OCI-LY7 (cell line): ENCODE measurements around the gene MOV10. TPM values are rescaled to one million over a fixed set of nuclear protein-coding genes. Genes with fewer than 3 reads are reported as not detected.

Experiments used
- Bru-seq: library from RNA; stranded (reverse); fragments of 400-500 nt; gene quantifications from one replicate; lab custom pipeline; 2021; lab: Mats Ljungman, UMichigan
- BruChase-seq, 2 experiments: library from RNA; stranded (reverse); fragments of 400-500 nt; gene quantifications; one replicate each; lab custom pipeline; 2021; lab: Mats Ljungman, UMichigan
- BruUV-seq: library from RNA; stranded (reverse); fragments of 400-500 nt; replicated peaks from 2 replicates; lab custom pipeline; 2021; lab: Mats Ljungman, UMichigan
- CTCF ChIA-PET: fragments of 300-600 bp; sonication (Branson Sonifier 250); formaldehyde crosslinking; loops from one replicate; lab custom pipeline; 2022; ENCODE audit warnings: antibody characterized with exemption; ENCODE audit not compliant: unreplicated experiment; lab: Charles Lee
- POLR2A ChIA-PET: fragments of 300-600 bp; sonication (Branson Sonifier 250); formaldehyde crosslinking; loops from one replicate; lab custom pipeline; 2022; ENCODE audit warnings: antibody characterized with exemption; lab: Charles Lee
- DNase-seq: peaks from one replicate; pipeline ENCODE4 v3.0.0-alpha.2; 2015; ENCODE audit warnings: low spot score
- H2AFZ ChIP-seq: fragments of 200-600 bp; sonication (generic), shearing (Covaris generic); 2 replicates; pipeline ENCODE4 v1.6.1; 2014; ENCODE audit warnings: mild to moderate bottlenecking, antibody characterized with exemption, low read length, moderate library complexity
- H3K27ac ChIP-seq: fragments of 200-600 bp; sonication (generic); 2 replicates; pipeline ENCODE4 v1.5.1; 2014; ENCODE audit warnings: mixed run types, low read depth, mild to moderate bottlenecking, moderate library complexity, low read length, inconsistent platforms; ENCODE audit not compliant: poor library complexity, severe bottlenecking
- H3K36me3 ChIP-seq: fragments of 200-600 bp; sonication (generic); 2 replicates; pipeline ENCODE4 v1.6.1; 2014; ENCODE audit warnings: mild to moderate bottlenecking, antibody characterized with exemption, low read length, moderate library complexity, mixed read lengths; ENCODE audit not compliant: insufficient read depth
- H3K4me1 ChIP-seq: fragments of 200-600 bp; sonication (generic); 2 replicates; pipeline ENCODE4 v1.5.1; 2014; ENCODE audit warnings: mild to moderate bottlenecking, low read length; ENCODE audit not compliant: insufficient read depth, poor library complexity, severe bottlenecking
- H3K4me2 ChIP-seq: fragments of 200-600 bp; sonication (generic); 2 replicates; pipeline ENCODE4 v1.6.1; 2014; ENCODE audit warnings: mild to moderate bottlenecking, low read length
- H3K4me3 ChIP-seq: fragments of 200-600 bp; sonication (generic); 2 replicates; pipeline ENCODE4 v1.5.1; 2014; ENCODE audit warnings: mild to moderate bottlenecking, low read depth, low read length; ENCODE audit not compliant: poor library complexity, severe bottlenecking
- H3K79me2 ChIP-seq: fragments of 200-600 bp; sonication (generic); 2 replicates; pipeline ENCODE4 v1.6.1; 2016; ENCODE audit warnings: low read depth, mild to moderate bottlenecking, low read length, moderate library complexity, mixed read lengths; ENCODE audit not compliant: insufficient read depth
- H3K9me2 ChIP-seq: fragments of 200-600 bp; sonication (generic); 2 replicates; pipeline ENCODE4 v1.6.1; 2016; ENCODE audit warnings: mild to moderate bottlenecking, low read length, mixed read lengths; ENCODE audit not compliant: insufficient read depth
- H3K9me3 ChIP-seq: fragments of 200-600 bp; sonication (generic); 2 replicates; pipeline ENCODE4 v1.6.1; 2014; ENCODE audit warnings: mild to moderate bottlenecking, mixed run types, low read length, mixed read lengths
- H4K20me1 ChIP-seq: fragments of 200-600 bp; sonication (generic); 2 replicates; pipeline ENCODE4 v1.6.1; 2014; ENCODE audit warnings: mild to moderate bottlenecking, antibody characterized with exemption, low read length, moderate library complexity, mixed read lengths; ENCODE audit not compliant: insufficient read depth
- EZH2phosphoT487 ChIP-seq: fragments of 200-600 bp; sonication (generic); IDR thresholded peaks from 2 replicates; pipeline ENCODE4 v1.6.1; 2018; ENCODE audit warnings: low read depth, borderline replicate concordance, mild to moderate bottlenecking, mixed run types, antibody characterized with exemption, low read length, moderate library complexity, mixed read lengths
- intact Hi-C: fragments of 100-400 bp; cut with micrococcal nuclease; formaldehyde crosslinking; loops from one replicate; pipeline ENCODE4 v1.10.0; 2022; ENCODE audit not compliant: unreplicated experiment
- long read RNA-seq: library from polyadenylated mRNA; stranded (forward); transcript quantifications from one replicate; pipeline ENCODE4 v2.0.0, GENCODE V29; 2022
- total RNA-seq, 2 experiments: library from RNA; depleted of rRNA in 1 of 2; stranded (reverse); fragments of >200 nt in 1 of 2; shearing (Covaris generic) in 1 of 2; gene quantifications; 2 replicates each; pipeline ENCODE4 v1.2.3, GENCODE V29; 2014 to 2022
- TF ChIP-seq, protein P1 (sequence below): fragments of 200-600 bp; sonication (generic); conservative IDR thresholded peaks from 2 replicates; pipeline ENCODE4 v1.5.1; 2014; ENCODE audit warnings: mild to moderate bottlenecking, antibody characterized with exemption, low read length, moderate library complexity, mixed read lengths

MOV10 gene, protein sequence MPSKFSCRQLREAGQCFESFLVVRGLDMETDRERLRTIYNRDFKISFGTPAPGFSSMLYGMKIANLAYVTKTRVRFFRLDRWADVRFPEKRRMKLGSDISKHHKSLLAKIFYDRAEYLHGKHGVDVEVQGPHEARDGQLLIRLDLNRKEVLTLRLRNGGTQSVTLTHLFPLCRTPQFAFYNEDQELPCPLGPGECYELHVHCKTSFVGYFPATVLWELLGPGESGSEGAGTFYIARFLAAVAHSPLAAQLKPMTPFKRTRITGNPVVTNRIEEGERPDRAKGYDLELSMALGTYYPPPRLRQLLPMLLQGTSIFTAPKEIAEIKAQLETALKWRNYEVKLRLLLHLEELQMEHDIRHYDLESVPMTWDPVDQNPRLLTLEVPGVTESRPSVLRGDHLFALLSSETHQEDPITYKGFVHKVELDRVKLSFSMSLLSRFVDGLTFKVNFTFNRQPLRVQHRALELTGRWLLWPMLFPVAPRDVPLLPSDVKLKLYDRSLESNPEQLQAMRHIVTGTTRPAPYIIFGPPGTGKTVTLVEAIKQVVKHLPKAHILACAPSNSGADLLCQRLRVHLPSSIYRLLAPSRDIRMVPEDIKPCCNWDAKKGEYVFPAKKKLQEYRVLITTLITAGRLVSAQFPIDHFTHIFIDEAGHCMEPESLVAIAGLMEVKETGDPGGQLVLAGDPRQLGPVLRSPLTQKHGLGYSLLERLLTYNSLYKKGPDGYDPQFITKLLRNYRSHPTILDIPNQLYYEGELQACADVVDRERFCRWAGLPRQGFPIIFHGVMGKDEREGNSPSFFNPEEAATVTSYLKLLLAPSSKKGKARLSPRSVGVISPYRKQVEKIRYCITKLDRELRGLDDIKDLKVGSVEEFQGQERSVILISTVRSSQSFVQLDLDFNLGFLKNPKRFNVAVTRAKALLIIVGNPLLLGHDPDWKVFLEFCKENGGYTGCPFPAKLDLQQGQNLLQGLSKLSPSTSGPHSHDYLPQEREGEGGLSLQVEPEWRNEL
- 24.4 and 28.2 TPM in 2 replicates for total RNA-seq (2014; rRNA removed; shearing (Covaris generic))
- total RNA-seq (2022): 30.4 and 32.4 TPM in 2 replicates
- percentile 46 among the genes with signal in this experiment for Bru-seq, nascent RNA
- BruChase-seq, experiment 1, labeled RNA remaining after a 6-hour chase: percentile 48 among the genes with signal in this experiment
- BruChase-seq, experiment 2, labeled RNA remaining after a 2-hour chase: percentile 49 among the genes with signal in this experiment
- long read RNA-seq, full-length matches to known transcripts: 37 of 59 reads
- long read RNA-seq, partial matches to known transcripts: 11 of 59 reads
- long read RNA-seq, other reads (novel, unspliced or antisense): 11 of 59 reads

DNA sequence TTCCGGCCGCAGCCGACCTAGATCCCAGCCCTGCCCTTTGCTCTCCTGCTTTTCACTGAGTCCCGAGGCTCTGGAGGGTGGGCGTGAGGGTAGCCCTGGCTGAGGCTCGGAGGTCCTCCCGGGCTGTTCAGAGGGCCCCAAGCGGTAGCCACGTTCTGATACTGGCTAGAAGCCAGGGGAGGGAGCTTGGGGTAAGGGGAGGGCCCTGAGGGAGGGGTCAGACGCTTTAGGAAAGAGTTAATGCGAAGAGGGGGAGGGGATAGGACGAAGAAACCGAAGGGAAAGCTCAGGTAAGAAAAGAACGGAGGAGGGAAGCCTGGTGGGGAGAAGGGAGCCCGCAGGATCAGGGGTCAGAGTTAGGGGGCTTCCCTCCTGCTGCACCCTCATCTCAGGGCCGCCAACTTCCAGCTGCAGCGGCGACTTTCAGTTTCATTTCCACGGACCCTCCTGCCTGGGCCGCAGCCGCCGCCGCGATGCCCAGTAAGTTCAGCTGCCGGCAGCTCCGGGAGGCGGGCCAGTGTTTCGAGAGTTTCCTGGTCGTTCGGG lies at the start of gene MOV10:
TSS of gene MOV10 (plus strand) at position 220 of the 546 bp plus-strand sequence. CDS start at position 474, 254 bp downstream.
- H3K79me2 ChIP-seq: no peaks in the 10 kb centered on the region
- peaks cover 32% of the 10 kb centered on the region for H3K4me1 ChIP-seq
- no TSS peak for BruUV-seq
- H3K4me3 ChIP-seq: peak within 1 kb of the TSS; percentile 82
- H3K27ac ChIP-seq: peak within 1 kb of the TSS; percentile 28
- no peaks in the 10 kb centered on the region for H4K20me1 ChIP-seq
- peaks cover 29% of the 10 kb centered on the region for H3K36me3 ChIP-seq
- intact Hi-C loops: loop anchor here (2.0 to 10.0 kb wide), 3 partner anchors 26 to 280 kb away; partner anchors contain the start of genes CAPZA1, CTTNBP2NL and ST7L
- H3K9me2 ChIP-seq: no peaks in the 10 kb centered on the region
- peak within 1 kb of the TSS; percentile 85 for H2AFZ ChIP-seq
- H3K4me2 ChIP-seq: peak within 1 kb of the TSS; percentile 98
- CTCF ChIA-PET: interaction anchor here (0.6 to 0.7 kb wide), 2 partner anchors 30 to 33 kb away, joined by 3 to 5 read pairs; no protein-coding TSS in a partner anchor
- POLR2A ChIA-PET: interaction anchor here (0.6 to 1.4 kb wide), 6 partner anchors 21 to 56 kb away, joined by 3 to 8 read pairs (median 3); partner anchors contain the start of gene ST7L
- no peak for TF ChIP-seq EZH2phosphoT487
- TF ChIP-seq, protein P1, sequence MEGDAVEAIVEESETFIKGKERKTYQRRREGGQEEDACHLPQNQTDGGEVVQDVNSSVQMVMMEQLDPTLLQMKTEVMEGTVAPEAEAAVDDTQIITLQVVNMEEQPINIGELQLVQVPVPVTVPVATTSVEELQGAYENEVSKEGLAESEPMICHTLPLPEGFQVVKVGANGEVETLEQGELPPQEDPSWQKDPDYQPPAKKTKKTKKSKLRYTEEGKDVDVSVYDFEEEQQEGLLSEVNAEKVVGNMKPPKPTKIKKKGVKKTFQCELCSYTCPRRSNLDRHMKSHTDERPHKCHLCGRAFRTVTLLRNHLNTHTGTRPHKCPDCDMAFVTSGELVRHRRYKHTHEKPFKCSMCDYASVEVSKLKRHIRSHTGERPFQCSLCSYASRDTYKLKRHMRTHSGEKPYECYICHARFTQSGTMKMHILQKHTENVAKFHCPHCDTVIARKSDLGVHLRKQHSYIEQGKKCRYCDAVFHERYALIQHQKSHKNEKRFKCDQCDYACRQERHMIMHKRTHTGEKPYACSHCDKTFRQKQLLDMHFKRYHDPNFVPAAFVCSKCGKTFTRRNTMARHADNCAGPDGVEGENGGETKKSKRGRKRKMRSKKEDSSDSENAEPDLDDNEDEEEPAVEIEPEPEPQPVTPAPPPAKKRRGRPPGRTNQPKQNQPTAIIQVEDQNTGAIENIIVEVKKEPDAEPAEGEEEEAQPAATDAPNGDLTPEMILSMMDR: no peak
- peak; percentile 63 for DNase-seq
- H3K9me3 ChIP-seq: no peaks in the 10 kb centered on the region

DNA sequence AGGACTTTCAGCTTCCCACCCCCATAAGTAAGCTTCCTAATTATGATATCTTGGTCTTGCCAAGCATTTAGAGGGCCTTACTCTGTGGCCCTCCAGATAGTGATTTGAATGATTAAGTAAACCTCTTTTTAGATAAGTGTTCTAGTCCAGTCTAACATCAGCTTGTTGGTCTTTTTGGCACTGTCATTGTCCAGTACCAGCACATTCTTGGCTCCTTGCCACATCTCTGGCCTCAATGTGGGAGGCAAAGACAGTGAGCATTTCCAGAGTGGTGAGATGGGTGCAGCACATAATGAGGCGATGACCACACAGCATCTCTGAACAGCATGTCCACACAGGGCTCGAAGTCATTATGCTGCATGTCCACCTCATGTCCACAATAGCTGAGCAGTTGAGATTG lies 48.8 kb upstream of the MOV10 start:
- Histone ChIP-seq H3K4me2 (no peak overlapping the region), H2AFZ (no peak overlapping the region), H3K4me3 (no peak overlapping the region), H3K4me1 (peaks cover 54% of the 10 kb centered on the region), H4K20me1 (peaks cover 62% of the 10 kb centered on the region), H3K27ac (no peak overlapping the region), H3K9me3 (no peaks in the 10 kb centered on the region), H3K9me2 (no peaks in the 10 kb centered on the region), H3K79me2 (peaks cover 100% of the 10 kb centered on the region), H3K36me3 (peaks cover 62% of the 10 kb centered on the region)
- BruUV-seq: no TSS peak
- POLR2A ChIA-PET: interaction anchor here (0.6 to 1.7 kb wide), 3 partner anchors 10 to 173 kb away, joined by 3 to 5 read pairs (median 3); no protein-coding TSS in a partner anchor
- intact Hi-C loops: loop anchor here (10.0 kb wide), 1 partner anchor 329 kb away; the partner anchor contains the start of gene SLC16A1
- CTCF ChIA-PET: no interaction called here
- TF ChIP-seq, protein P1: no peak
- no peak for TF ChIP-seq EZH2phosphoT487
- no peak for DNase-seq
